Activated CD4-positive, CD25-positive, alpha-beta regulatory T cell treated with anti-CD3 and anti-CD28 coated beads, Interleukin-2, amount 50 U/mL, for 72 hours (primary cell): ENCODE data around the gene THBS1.

ENCODE experiments used
- DNase-seq: peaks from one replicate; pipeline ENCODE4 v3.0.0; 2021

The THBS1 gene

DNA sequence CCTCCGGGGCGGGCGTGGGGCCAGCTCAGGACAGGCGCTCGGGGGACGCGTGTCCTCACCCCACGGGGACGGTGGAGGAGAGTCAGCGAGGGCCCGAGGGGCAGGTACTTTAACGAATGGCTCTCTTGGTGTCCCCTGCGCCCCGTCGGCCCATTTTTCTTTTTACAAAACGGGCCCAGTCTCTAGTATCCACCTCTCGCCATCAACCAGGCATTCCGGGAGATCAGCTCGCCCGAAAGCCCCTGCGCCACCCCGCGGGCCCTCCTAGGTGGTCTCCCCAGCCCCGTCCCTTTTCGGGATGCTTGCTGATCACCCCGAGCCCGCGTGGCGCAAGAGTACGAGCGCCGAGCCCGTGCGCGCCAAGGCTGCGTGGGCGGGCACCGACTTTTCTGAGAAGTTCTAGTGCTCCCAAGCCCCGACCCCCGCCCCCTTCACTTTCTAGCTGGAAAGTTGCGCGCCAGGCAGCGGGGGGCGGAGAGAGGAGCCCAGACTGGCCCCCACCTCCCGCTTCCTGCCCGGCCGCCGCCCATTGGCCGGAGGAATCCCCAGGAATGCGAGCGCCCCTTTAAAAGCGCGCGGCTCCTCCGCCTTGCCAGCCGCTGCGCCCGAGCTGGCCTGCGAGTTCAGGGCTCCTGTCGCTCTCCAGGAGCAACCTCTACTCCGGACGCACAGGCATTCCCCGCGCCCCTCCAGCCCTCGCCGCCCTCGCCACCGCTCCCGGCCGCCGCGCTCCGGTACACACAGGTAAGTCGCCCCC, at the start of gene THBS1:
Gene THBS1, plus strand, starts transcription at position 595 of the 757 bp plus-strand sequence. CDS start 779 bp downstream, outside the sequence.
- peak; percentile 43 for DNase-seq

GRCh38 chr15:39534996-39535395, 45.9 kb upstream of the THBS1 start:
- DNase-seq = no peak

- no peak for DNase-seq
Observed at GRCh38 chr15:39535466-39535865, 45.4 kb upstream of the THBS1 start.

GRCh38 chr15:39538936-39539335, 41.9 kb upstream of the THBS1 start:
- no peak for DNase-seq

GRCh38 chr15:39539466-39539865, 41.4 kb upstream of the THBS1 start:
- no peak for DNase-seq

DNA sequence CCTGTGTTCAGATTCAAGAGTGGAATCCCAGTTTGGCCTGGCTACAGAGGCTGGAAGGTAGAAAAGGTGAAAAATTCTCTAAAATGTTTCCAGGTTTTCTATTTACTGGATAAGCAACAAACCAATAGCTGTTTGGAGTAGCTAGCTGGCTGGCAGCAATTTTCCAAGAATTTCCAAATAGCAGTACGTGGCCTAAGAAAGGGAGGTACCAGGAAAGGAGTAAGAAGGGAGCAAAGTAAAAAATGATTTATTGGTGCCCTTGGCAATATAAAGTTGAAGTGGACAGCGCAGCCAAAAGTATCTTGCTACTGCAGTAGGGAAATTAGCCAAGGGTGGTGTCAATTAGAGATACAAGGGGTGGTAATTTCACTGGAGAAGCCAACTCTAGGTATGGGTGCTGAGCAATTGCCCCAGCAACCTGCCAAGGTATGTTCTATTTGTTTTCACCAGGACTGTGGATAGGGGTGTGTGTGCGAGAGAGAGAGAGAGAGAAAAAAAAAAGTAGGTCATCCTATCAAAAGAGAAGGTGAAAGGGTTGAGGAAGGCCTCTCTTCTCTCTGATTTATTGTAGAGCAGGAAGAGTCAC, 40.8 kb upstream of the THBS1 start:
- DNase-seq = no peak

- DNase-seq = no peak
Observed at GRCh38 chr15:39542385-39543065, 38.4 kb upstream of the THBS1 start.

- no peak for DNase-seq
Observed at GRCh38 chr15:39543651-39544050, 37.2 kb upstream of the THBS1 start.

DNA sequence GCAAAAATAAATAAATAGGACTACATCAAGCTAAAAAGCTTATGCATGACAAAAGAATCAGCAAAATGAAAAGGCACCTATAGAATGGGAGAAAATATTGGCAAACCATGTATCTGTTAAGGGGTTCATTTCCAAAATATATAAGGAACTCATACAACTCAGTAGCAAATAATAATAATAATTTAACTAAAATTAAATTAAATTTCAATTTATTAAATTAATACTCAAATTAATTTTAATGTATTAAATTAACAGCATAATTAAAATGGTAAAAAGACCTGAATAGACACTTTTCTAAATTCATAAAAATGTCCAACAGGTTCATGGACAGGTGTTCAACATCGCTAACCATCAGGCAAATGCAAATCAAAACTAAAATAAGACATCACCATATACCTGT, 34.0 kb upstream of the THBS1 start:
- no peak for DNase-seq

DNA sequence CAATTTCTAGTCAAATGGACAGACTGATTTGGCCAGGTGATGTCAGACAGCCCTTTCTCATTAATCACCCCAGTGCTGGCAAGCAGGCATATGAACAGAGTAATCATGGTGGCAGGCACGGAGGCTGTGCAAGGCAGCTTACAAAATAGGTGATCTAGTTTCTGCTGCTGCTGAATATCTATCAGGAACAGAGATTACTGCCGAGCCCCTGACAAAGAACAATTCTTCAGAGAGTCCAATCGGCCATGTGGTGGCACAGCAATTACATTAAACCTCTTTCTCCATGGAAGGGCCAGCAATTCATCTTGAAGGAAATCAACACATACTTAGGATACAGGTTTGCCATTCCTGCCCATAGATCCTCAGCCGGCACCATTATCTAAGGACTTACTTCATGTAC, 32.3 kb upstream of the THBS1 start:
- DNase-seq = no peak

- DNase-seq = no peak
Observed at GRCh38 chr15:39549912-39550311, 31.0 kb upstream of the THBS1 start.

GRCh38 chr15:39551476-39551875, 29.4 kb upstream of the THBS1 start:
- no peak for DNase-seq

DNA sequence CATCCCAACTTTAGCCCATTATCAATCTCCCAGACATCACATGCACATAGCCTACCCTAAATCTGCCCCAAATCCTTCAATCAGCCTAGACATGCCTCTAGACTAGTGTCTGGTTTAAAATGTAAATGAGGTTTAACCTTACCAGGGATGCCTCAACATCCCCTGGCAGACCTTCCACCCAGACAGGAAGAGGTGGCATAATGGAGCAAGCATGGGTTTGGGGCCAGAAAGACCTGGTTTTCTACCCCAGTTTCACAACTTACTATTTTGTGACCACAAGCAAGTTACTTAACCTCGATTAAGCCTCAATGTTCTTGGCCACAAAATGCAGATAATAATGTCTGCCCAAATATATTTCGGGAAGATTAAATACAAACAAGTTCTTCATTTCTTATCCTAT, 28.3 kb upstream of the THBS1 start:
- DNase-seq = no peak

DNA sequence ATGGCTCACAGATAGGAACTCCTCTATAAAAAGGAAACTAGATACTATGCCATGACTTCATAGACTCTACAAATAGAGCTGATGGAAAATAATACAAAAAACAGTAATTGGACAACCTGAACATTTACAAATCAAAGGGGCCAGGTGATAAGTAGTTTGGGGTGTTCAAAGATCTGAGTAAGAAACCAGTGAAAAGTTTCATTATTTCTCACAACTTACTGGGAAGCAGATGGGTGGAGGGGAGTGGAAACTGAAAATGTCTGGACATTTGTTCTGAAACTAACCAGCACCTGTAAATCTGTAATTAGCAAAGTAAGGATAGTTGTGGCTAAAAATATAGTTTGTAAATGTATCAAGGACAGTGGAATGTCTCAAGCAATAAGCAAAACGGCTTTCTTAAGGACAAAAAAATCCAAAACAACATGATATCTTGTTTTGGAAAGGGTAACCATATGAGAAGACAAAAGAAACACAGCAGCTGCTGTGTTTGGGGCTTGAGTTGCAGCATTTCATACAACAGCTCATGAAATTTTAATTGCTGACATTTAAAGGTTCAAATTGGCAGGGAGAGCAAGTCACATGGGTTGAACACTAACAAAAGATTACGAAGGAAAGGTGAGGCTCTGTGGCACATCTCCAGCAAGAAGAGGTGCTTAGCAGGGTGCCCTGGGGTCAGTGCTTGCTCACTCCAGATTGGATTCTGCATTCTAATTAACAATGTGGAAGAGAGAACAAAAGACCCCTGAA, 26.8 kb upstream of the THBS1 start:
- DNase-seq = no peak

- no peak for DNase-seq
Observed at GRCh38 chr15:39554746-39555387, 26.0 kb upstream of the THBS1 start.

GRCh38 chr15:39555885-39556284, 25.0 kb upstream of the THBS1 start:
- DNase-seq = no peak

DNA sequence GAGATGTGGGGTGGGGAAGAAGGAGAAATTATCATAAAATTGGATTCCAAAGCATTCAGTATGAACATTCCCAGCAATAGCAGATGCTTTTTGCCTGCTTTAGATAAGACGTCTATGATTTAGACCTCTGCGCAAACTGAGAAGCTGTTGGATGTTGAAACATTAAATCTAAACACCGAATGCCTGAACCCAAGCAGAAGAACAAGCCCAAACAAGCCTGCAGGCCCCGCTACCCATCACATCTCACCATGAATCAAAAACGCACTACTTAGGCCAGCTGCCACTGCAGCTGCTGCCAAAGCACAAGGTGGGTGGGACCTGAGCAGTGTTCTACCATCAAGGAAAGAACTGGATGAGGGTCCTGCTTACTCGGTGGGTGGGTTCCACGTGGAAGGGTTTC, 24.4 kb upstream of the THBS1 start:
- DNase-seq = no peak

GRCh38 chr15:39558421-39558820, 22.5 kb upstream of the THBS1 start:
- DNase-seq = no peak

- DNase-seq = no peak
Observed at GRCh38 chr15:39564972-39565665, 15.8 kb upstream of the THBS1 start.

DNA sequence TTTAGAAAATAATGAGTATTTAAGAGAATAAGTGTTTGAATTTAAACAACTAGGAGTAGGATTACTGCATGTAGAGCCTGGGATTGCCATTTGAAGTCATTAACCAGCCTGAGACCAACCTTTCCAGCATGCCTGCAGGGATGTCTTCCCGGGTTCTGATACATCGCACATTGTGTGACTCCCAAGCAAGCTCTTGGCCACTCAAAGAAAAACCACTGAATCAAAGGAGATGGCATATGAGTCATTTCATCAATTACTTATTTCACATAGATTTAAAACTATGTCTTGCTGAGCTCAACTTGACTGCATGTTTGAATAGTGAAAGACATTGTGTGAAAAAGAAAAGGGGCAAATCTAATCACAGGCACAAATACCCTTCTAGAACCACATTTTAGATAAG, 15.0 kb upstream of the THBS1 start:
- no peak for DNase-seq

DNA sequence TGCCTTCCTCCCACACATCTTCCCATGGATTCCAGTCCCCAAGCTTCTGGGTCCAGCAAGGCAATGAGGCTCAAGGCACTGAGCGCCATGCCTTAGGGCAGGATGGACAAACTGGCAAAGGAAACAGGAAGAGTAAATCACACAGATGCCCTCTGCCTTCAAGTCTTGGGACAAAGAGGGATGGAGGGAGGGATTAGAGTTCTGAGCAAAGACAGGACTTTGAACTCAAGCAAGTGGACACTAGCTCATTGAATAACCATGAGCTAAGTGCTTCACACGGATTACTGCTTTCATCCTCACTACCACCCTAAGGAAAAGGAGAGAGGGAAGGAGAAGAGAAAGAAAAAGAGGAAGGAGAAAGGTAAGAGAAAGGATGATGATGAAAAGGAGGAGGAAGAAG, 7.6 kb upstream of the THBS1 start:
- DNase-seq = no peak

DNA sequence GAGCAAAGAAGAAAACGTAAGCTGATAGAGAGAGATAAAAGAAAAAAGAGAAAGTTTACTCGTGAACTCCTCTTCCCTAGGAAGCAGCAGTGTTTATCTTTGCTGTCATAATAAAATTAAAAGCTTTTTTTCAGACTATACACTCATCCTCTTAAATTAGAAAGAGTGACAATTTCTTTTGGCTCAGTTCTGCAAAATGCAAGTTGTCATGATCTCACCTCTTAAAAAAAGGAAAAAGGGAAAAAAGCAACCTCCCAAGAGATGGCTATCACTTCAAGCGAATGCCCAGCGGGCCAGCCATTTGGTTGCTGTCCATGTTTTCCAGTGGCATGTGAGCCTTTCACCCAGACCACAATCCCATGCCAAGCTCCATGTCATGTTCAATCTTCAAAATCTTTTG, 7.0 kb upstream of the THBS1 start:
- no peak for DNase-seq
